Keratinocyte (primary cell): ENCODE measurements around the gene CD47. TPM values are rescaled to one million over a fixed set of nuclear protein-coding genes. Genes with fewer than 3 reads are reported as not detected.

Source experiments
- DNase-seq: peaks from one replicate; pipeline ENCODE4 v3.0.0-alpha.2; 2011; ENCODE audit warnings: low read depth, missing footprints, low spot score
- FAIRE-seq: peaks from 2 replicates; lab custom pipeline; 2011; peaks lifted over from hg19 to GRCh38; lab: Jason Lieb, UNC
- H2AFZ ChIP-seq: 2 replicates; pipeline ENCODE4 v1.6.0; 2012; ENCODE audit warnings: low read length, control low read depth, inconsistent platforms; ENCODE audit not compliant: control insufficient read depth
- H3K27ac ChIP-seq: 2 replicates; pipeline ENCODE4 v1.5.1; 2011; ENCODE audit warnings: low read length; ENCODE audit not compliant: control insufficient read depth, insufficient read depth
- H3K27me3 ChIP-seq: 3 replicates; pipeline ENCODE4 v1.6.0; 2011; ENCODE audit warnings: low read length; ENCODE audit not compliant: control insufficient read depth, insufficient read depth; ENCODE audit errors: extremely low read depth
- H3K36me3 ChIP-seq, 2 experiments: 2 replicates in 1 of 2; 3 replicates in 1 of 2; pipeline ENCODE4 v1.5.1; 2011; ENCODE audit warnings: low read length in 2 of 2, mild to moderate bottlenecking in 1 of 2; ENCODE audit not compliant: control insufficient read depth in 2 of 2, insufficient read depth in 2 of 2; ENCODE audit errors: extremely low read depth in 1 of 2
- H3K4me1 ChIP-seq: 3 replicates; pipeline ENCODE4 v1.5.1; 2011; ENCODE audit warnings: low read length; ENCODE audit not compliant: control insufficient read depth, insufficient read depth; ENCODE audit errors: extremely low read depth
- H3K4me2 ChIP-seq: 3 replicates; pipeline ENCODE4 v1.6.0; 2011; ENCODE audit warnings: low read depth, low read length; ENCODE audit not compliant: control insufficient read depth, insufficient read depth; ENCODE audit errors: extremely low read depth
- H3K4me3 ChIP-seq, 3 experiments: fragments of 200-600 bp in 1 of 3; sonication (generic) in 1 of 3; 2 replicates in 2 of 3; 3 replicates in 1 of 3; pipeline ENCODE4 v1.5.1; 2011 to 2016; ENCODE audit warnings: low read length in 3 of 3, mild to moderate bottlenecking in 3 of 3, control low read depth in 2 of 3, inconsistent platforms in 1 of 3, low read depth in 1 of 3, mixed read lengths in 1 of 3, mixed run types in 1 of 3, moderate library complexity in 1 of 3; ENCODE audit not compliant: control insufficient read depth in 2 of 3, insufficient read depth in 2 of 3; ENCODE audit errors: extremely low read depth in 1 of 3
- H3K79me2 ChIP-seq: 2 replicates; pipeline ENCODE4 v1.6.0; 2012; ENCODE audit warnings: low read length; ENCODE audit not compliant: control insufficient read depth, insufficient read depth
- H3K9ac ChIP-seq: 3 replicates; pipeline ENCODE4 v1.6.0; 2011; ENCODE audit warnings: low read length; ENCODE audit not compliant: control insufficient read depth, insufficient read depth; ENCODE audit errors: extremely low read depth
- H3K9me1 ChIP-seq: 3 replicates; pipeline ENCODE4 v1.6.0; 2011; ENCODE audit warnings: low read length; ENCODE audit not compliant: control insufficient read depth, insufficient read depth; ENCODE audit errors: extremely low read depth
- H3K9me3 ChIP-seq: 2 replicates; pipeline ENCODE4 v1.5.1; 2012; ENCODE audit warnings: low read depth, low read length; ENCODE audit not compliant: control insufficient read depth
- H4K20me1 ChIP-seq: 3 replicates; pipeline ENCODE4 v1.6.0; 2011; ENCODE audit warnings: low read length; ENCODE audit not compliant: control insufficient read depth, insufficient read depth; ENCODE audit errors: extremely low read depth
- CTCF ChIP-seq, 3 experiments: IDR thresholded peaks in 1 of 3; conservative IDR thresholded peaks in 1 of 3; optimal IDR thresholded peaks in 1 of 3; 2 replicates in 2 of 3; 3 replicates in 1 of 3; pipeline versions ENCODE3 to v1.5.1; 2011; ENCODE audit warnings: low read length in 3 of 3, mild to moderate bottlenecking in 3 of 3, moderate library complexity in 2 of 3, control low read depth in 1 of 3, inconsistent platforms in 1 of 3; ENCODE audit not compliant: insufficient read depth in 2 of 3; ENCODE audit errors: extremely low read depth in 1 of 3
- EZH2 ChIP-seq: IDR thresholded peaks from one replicate; pipeline ENCODE4 v1.6.1; 2012; ENCODE audit warnings: inconsistent platforms, mild to moderate bottlenecking, low read length, moderate library complexity
- dilution Hi-C: fragments of 300-500 bp; cut with MboI; formaldehyde crosslinking; loops from one replicate; pipeline ENCODE4 v1.7.0; 2020; ENCODE audit warnings: low sequenced_read_pairs; ENCODE audit not compliant: extremely low pct_ligation_motif_present
- polyA plus RNA-seq, 5 experiments: library from polyadenylated mRNA; depleted of rRNA in 3 of 5; stranded (reverse) in 3 of 5; stranded (forward) in 1 of 5; unstranded in 1 of 5; fragments of >200 nt; gene quantifications; 1 replicate in 1 of 5; 2 replicates in 3 of 5; 3 replicates in 1 of 5; pipeline versions ENCODE4 v1.2.1 to v1.2.3, GENCODE V29; 2011 to 2012; ENCODE audit warnings: missing spikeins in 2 of 5, low read depth in 1 of 5, low replicate concordance in 1 of 5

CD47 gene
- polyA plus RNA-seq, 1 donor (not counting 4 experiments of a cell fraction or from before 2014, with no cell fraction given) = 96.5 TPM

- Histone ChIP-seq H3K4me2 (no peak overlapping the region), H3K9ac (no peak overlapping the region), H3K4me1 (no peaks in the 10 kb centered on the region), H2AFZ (no peak overlapping the region), H3K27me3 (no peaks in the 10 kb centered on the region), H3K9me3 (no peaks in the 10 kb centered on the region), H3K9me1 (no peaks in the 10 kb centered on the region), H4K20me1 (no peaks in the 10 kb centered on the region), H3K4me3 (no peak overlapping the region), H3K79me2 (no peaks in the 10 kb centered on the region), H3K36me3 (no peaks in the 10 kb centered on the region), H3K27ac (no peak overlapping the region)
- dilution Hi-C loops = no loop called here
- DNase-seq = no peak
- TF ChIP-seq CTCF (optimal IDR thresholded peaks at IDR 0.05 in 1 of 3, IDR thresholded peaks at IDR 0.05 in 1 of 3, conservative IDR thresholded peaks at IDR 0.05 in 1 of 3; ENCODE audit: extremely low read depth in 1 of 3, insufficient read depth in 2 of 3, low read length in 3 of 3) (no peak), EZH2 (no peak)
- FAIRE-seq = no peak
Observed at GRCh38 chr3:108024146-108024850, 66.5 kb downstream of the CD47 start.

GRCh38 chr3:108022256-108023150 is 68.3 kb downstream of the CD47 start:
- Histone ChIP-seq H3K9me1 (no peaks in the 10 kb centered on the region), H3K4me2 (no peak overlapping the region), H3K36me3 (no peaks in the 10 kb centered on the region), H3K4me3 (no peak overlapping the region), H3K9me3 (no peaks in the 10 kb centered on the region), H3K27me3 (no peaks in the 10 kb centered on the region), H3K27ac (no peak overlapping the region), H4K20me1 (no peaks in the 10 kb centered on the region), H3K79me2 (no peaks in the 10 kb centered on the region), H3K4me1 (no peaks in the 10 kb centered on the region), H2AFZ (no peak overlapping the region), H3K9ac (no peak overlapping the region)
- dilution Hi-C loops = no loop called here
- FAIRE-seq (no peak), DNase-seq (no peak)
- TF ChIP-seq EZH2 (no peak), CTCF (optimal IDR thresholded peaks at IDR 0.05 in 1 of 3, IDR thresholded peaks at IDR 0.05 in 1 of 3, conservative IDR thresholded peaks at IDR 0.05 in 1 of 3; ENCODE audit: extremely low read depth in 1 of 3, insufficient read depth in 2 of 3, low read length in 3 of 3) (no peak)
